B cell (primary cell): ENCODE measurements around the gene SARNP. TPM values are rescaled to one million over a fixed set of nuclear protein-coding genes. Genes with fewer than 3 reads are reported as not detected.

Experiments
- ATAC-seq: fragments of 200-7000 bp; cut with Tn5 transposase; one replicate; pipeline ENCODE4 v1.10.0; 2021; ENCODE audit warnings: low read depth, mild to moderate bottlenecking, moderate number of reproducible peaks, moderate library complexity
- CTCF ChIA-PET: fragments of 350-600 bp; sonication (Branson Sonifier 250); formaldehyde crosslinking; loops from one replicate; lab custom pipeline; 2021; ENCODE audit warnings: antibody characterized with exemption, inconsistent platforms; lab: Charles Lee
- POLR2A ChIA-PET: fragments of 350-600 bp; sonication (Branson Sonifier 250); formaldehyde crosslinking; loops from one replicate; lab custom pipeline; 2021; ENCODE audit warnings: antibody characterized with exemption; lab: Charles Lee
- DNase-seq: peaks from one replicate; pipeline ENCODE4 v3.0.0; 2013
- H2AFZ ChIP-seq: 2 replicates; pipeline ENCODE4 v1.6.1; 2012; ENCODE audit warnings: mild to moderate bottlenecking, low read depth, low read length; ENCODE audit not compliant: insufficient read depth, poor library complexity, severe bottlenecking
- H3K27ac ChIP-seq, 2 donors: 1 replicate in 1 of 2; 2 replicates in 1 of 2; pipeline ENCODE4 v1.5.1; 2012 to 2013; ENCODE audit warnings: low read length in 2 of 2, mild to moderate bottlenecking in 2 of 2, moderate library complexity in 1 of 2
- H3K27me3 ChIP-seq, 4 experiments: fragments of 200-600 bp in 1 of 4; sonication (generic) in 1 of 4; replicated peaks in 1 of 4; 1 replicate in 2 of 4; 2 replicates in 2 of 4; pipeline versions ENCODE4 v1.6.1 to v1.7.0; 2013 to 2016; ENCODE audit warnings: low read length in 3 of 4, mild to moderate bottlenecking in 2 of 4, mixed read lengths in 1 of 4, moderate library complexity in 1 of 4; ENCODE audit not compliant: insufficient read depth in 4 of 4, control insufficient read depth in 3 of 4; ENCODE audit errors: control extremely low read depth in 1 of 4
- H3K36me3 ChIP-seq, 2 experiments: replicated peaks in 1 of 2; 1 replicate in 1 of 2; 2 replicates in 1 of 2; pipeline versions ENCODE4 v1.6.1 to v1.7.1; 2013; ENCODE audit warnings: low read length in 1 of 2; ENCODE audit not compliant: insufficient read depth in 2 of 2, control insufficient read depth in 1 of 2; ENCODE audit errors: control extremely low read depth in 1 of 2, extremely low read depth in 1 of 2
- H3K4me1 ChIP-seq, 2 donors: fragments of 200-600 bp in 1 of 2; sonication (generic) in 1 of 2; 1 replicate in 1 of 2; 2 replicates in 1 of 2; pipeline versions ENCODE4 v1.5.1 to v1.6.1; 2013 to 2017; ENCODE audit warnings: low read length in 2 of 2; ENCODE audit not compliant: control insufficient read depth in 2 of 2, insufficient read depth in 2 of 2
- H3K4me2 ChIP-seq: replicated peaks from 2 replicates; pipeline ENCODE3; 2012; ENCODE audit warnings: mild to moderate bottlenecking, low read depth, low read length; ENCODE audit not compliant: poor library complexity, severe bottlenecking
- H3K4me3 ChIP-seq, 5 experiments: fragments of 200-600 bp in 1 of 5; sonication (generic) in 1 of 5; 1 replicate in 3 of 5; 2 replicates in 2 of 5; pipeline versions ENCODE4 v1.5.1 to v1.7.0; 2011 to 2016; ENCODE audit warnings: low read length in 4 of 5, mild to moderate bottlenecking in 4 of 5, low read depth in 2 of 5, control low read depth in 1 of 5, moderate library complexity in 1 of 5; ENCODE audit not compliant: insufficient read depth in 1 of 5; ENCODE audit errors: control extremely low read depth in 1 of 5, extremely low read depth in 1 of 5
- H3K79me2 ChIP-seq: fragments of 200-600 bp; sonication (generic); one replicate; pipeline ENCODE4 v1.6.0; 2016; ENCODE audit warnings: low read length; ENCODE audit not compliant: control insufficient read depth, insufficient read depth
- H3K9ac ChIP-seq: fragments of 200-600 bp; sonication (generic); 2 replicates; pipeline ENCODE4 v1.6.1; 2017; ENCODE audit warnings: mild to moderate bottlenecking, low read length, moderate library complexity
- H3K9me3 ChIP-seq, 3 donors: one replicate each; pipeline versions ENCODE4 v1.6.1 to v1.7.1; 2013; ENCODE audit warnings: low read length in 2 of 3; ENCODE audit not compliant: control insufficient read depth in 2 of 3, insufficient read depth in 1 of 3; ENCODE audit errors: control extremely low read depth in 1 of 3
- H4K20me1 ChIP-seq: 2 replicates; pipeline ENCODE4 v1.6.0; 2012; ENCODE audit warnings: mild to moderate bottlenecking, low read length; ENCODE audit not compliant: insufficient read depth, control insufficient read depth, poor library complexity, severe bottlenecking
- H3K27ac Mint-ChIP-seq: one replicate; pipeline ENCODE4 v1.8.0; 2021; ENCODE audit warnings: mixed read lengths
- H3K27me3 Mint-ChIP-seq: one replicate; pipeline ENCODE4 v1.8.0; 2021; ENCODE audit warnings: mixed read lengths
- H3K4me1 Mint-ChIP-seq: one replicate; pipeline ENCODE4 v1.8.0; 2021; ENCODE audit warnings: mixed read lengths
- H3K4me3 Mint-ChIP-seq: one replicate; pipeline ENCODE4 v1.8.0; 2021; ENCODE audit warnings: mixed read lengths
- H3K9me3 Mint-ChIP-seq: one replicate; pipeline ENCODE4 v1.8.0; 2022; ENCODE audit warnings: mixed read lengths; ENCODE audit not compliant: insufficient read depth
- EZH2 ChIP-seq: IDR thresholded peaks from 2 replicates; pipeline ENCODE4 v1.6.1; 2012; ENCODE audit warnings: borderline replicate concordance, low read depth, mild to moderate bottlenecking, moderate library complexity, low read length; ENCODE audit not compliant: insufficient read depth, poor library complexity, severe bottlenecking
- WGBS: methylation state at CpG from one replicate; pipeline ENCODE4 v1.1.5; 2013; ENCODE audit warnings: missing lambda C conversion rate; ENCODE audit not compliant: insufficient coverage; 5-methylcytosine and 5-hydroxymethylcytosine counted together
- intact Hi-C: fragments of 100-400 bp; cut with micrococcal nuclease; formaldehyde crosslinking; loops from one replicate; pipeline ENCODE4 v1.10.0; 2022
- polyA plus RNA-seq: library from polyadenylated mRNA; depleted of rRNA; stranded (reverse); fragments of >200 nt; gene quantifications from 2 replicates; pipeline ENCODE4 v1.2.3, GENCODE V29; 2012
- total RNA-seq, 2 donors: library from RNA; stranded (reverse); fragments of 120-200 nt in 1 of 2; gene quantifications; 1 replicate in 1 of 2; 2 replicates in 1 of 2; pipeline versions ENCODE4 v1.2.3 to v1.2.4, GENCODE V29; 2013 to 2022
- TF ChIP-seq, protein P1 (sequence below): fragments of 200-600 bp; IDR thresholded peaks from one replicate; pipeline ENCODE4 v1.8.0; 2022; ENCODE audit warnings: antibody characterized with exemption, mild to moderate bottlenecking

SARNP gene
- total and polyA plus RNA-seq, 2 donors (not counting 1 experiment from before 2014, with no cell fraction given): 22.6 to 46.4 TPM

GRCh38 chr12:55847033-55847432, 29.5 kb upstream of the SARNP start:
- Histone ChIP-seq H3K9me3 (no peaks in the 10 kb centered on the region), H3K4me2 (no peak overlapping the region), H3K9ac (no peak overlapping the region), H3K4me1 (no peaks in the 10 kb centered on the region), H4K20me1 (no peaks in the 10 kb centered on the region), H3K36me3 (no peaks in the 10 kb centered on the region), H3K27ac (no peak overlapping the region), H3K4me3 (no peak overlapping the region), H3K27me3 (peaks cover 0 to 10% (median 9%) of the 10 kb centered on the region in 4 experiments), H3K79me2 (no peaks in the 10 kb centered on the region), H2AFZ (no peak overlapping the region)
- ChIA-PET CTCF (interaction anchor here (1.1 kb wide), 1 partner anchor 93 kb away, joined by 3 read pairs; no protein-coding TSS in a partner anchor), POLR2A (no interaction called here)
- no CpG with 5 or more reads among the region's 3 CpGs for WGBS
- no peak for DNase-seq
- Mint-ChIP-seq H3K4me3 (no peak overlapping the region), H3K9me3 (no peaks in the 10 kb centered on the region), H3K4me1 (no peaks in the 10 kb centered on the region), H3K27ac (no peak overlapping the region), H3K27me3 (peaks cover 28% of the 10 kb centered on the region)
- intact Hi-C loops: no loop called here
- no peak for ATAC-seq
- TF ChIP-seq, protein P1, sequence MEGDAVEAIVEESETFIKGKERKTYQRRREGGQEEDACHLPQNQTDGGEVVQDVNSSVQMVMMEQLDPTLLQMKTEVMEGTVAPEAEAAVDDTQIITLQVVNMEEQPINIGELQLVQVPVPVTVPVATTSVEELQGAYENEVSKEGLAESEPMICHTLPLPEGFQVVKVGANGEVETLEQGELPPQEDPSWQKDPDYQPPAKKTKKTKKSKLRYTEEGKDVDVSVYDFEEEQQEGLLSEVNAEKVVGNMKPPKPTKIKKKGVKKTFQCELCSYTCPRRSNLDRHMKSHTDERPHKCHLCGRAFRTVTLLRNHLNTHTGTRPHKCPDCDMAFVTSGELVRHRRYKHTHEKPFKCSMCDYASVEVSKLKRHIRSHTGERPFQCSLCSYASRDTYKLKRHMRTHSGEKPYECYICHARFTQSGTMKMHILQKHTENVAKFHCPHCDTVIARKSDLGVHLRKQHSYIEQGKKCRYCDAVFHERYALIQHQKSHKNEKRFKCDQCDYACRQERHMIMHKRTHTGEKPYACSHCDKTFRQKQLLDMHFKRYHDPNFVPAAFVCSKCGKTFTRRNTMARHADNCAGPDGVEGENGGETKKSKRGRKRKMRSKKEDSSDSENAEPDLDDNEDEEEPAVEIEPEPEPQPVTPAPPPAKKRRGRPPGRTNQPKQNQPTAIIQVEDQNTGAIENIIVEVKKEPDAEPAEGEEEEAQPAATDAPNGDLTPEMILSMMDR: no peak
- TF ChIP-seq EZH2: no peak

DNA sequence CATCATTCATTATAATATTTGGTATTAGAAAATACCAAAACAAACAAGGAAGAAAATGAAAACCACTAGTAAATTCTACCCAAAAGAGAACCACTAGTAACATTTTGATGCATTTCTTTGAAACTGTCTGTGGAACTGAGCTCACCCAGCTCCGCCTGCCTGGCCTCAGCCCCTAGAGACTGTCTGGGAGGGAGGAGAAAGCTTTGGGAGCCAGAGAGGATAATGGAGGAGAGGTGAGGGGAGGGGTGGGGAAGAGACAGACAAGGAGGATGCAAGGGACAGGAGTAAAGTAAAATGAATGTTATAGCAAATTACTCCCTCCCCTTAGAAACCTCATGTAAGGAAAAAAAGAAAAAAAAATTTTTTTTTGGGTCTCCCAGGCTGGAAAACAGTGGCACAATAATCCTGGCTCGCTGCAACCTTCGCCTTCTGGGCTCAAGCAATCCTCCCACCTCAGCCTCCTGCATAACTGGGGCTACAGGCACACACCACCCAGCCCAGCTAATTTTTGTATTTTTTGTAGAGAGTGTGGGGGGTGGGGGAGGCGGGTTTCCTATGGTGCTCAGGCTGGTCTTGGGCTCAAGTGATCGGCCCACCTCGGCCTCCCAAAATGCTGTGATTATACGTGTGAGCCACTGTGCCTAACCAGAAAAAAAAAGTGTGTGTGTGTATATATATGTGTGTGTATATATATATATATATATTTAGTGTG, 28.4 kb upstream of the SARNP start:
- Histone ChIP-seq H3K79me2 (no peaks in the 10 kb centered on the region), H3K4me3 (no peak overlapping the region), H2AFZ (no peak overlapping the region), H4K20me1 (no peaks in the 10 kb centered on the region), H3K27me3 (peaks cover 0 to 10% (median 9%) of the 10 kb centered on the region in 4 experiments), H3K27ac (no peak overlapping the region), H3K9me3 (no peaks in the 10 kb centered on the region), H3K4me1 (no peaks in the 10 kb centered on the region), H3K36me3 (no peaks in the 10 kb centered on the region), H3K4me2 (no peak overlapping the region), H3K9ac (no peak overlapping the region)
- CTCF ChIA-PET: no interaction called here
- 56% methylated on average over 1 of the region's 7 CpGs for WGBS
- POLR2A ChIA-PET: no interaction called here
- DNase-seq (no peak), ATAC-seq (no peak)
- Mint-ChIP-seq H3K27ac (no peak overlapping the region), H3K27me3 (peaks cover 30% of the 10 kb centered on the region), H3K4me3 (no peak overlapping the region), H3K9me3 (no peaks in the 10 kb centered on the region), H3K4me1 (no peaks in the 10 kb centered on the region)
- intact Hi-C loops: no loop called here
- TF ChIP-seq, protein P1: no peak
- no peak for TF ChIP-seq EZH2
